Stimulated activated CD8-positive, alpha-beta memory T cell treated with anti-CD3 and anti-CD28 coated beads, Interleukin-7, amount 100 ng/mL, for 1 hour (primary cell): Measurements from ENCODE around the gene CDC5L.

Experiments
- DNase-seq, 2 donors: peaks; one replicate each; pipeline ENCODE4 v3.0.0-alpha.2; 2020; ENCODE audit warnings: low read depth in 2 of 2

The CDC5L gene

DNA sequence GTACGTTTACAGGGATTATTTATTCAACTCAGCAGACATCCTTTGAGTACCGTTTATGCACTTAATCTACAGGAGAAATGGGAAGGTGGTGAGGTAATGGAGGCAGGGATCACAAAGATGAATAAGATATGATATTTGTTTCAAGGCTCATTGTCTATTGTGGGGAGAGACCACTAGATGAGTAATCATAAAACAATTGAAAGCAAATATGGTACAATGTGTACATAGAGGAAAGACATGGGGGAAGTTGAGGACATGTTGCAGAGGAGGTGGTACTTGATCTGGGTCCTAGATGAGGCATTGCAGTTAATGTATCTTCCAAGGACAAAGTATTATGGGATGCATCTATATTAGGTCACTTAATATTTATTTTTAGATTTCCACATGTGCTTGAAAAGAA, 13.7 kb upstream of the CDC5L start:
- no peak for DNase-seq

DNA sequence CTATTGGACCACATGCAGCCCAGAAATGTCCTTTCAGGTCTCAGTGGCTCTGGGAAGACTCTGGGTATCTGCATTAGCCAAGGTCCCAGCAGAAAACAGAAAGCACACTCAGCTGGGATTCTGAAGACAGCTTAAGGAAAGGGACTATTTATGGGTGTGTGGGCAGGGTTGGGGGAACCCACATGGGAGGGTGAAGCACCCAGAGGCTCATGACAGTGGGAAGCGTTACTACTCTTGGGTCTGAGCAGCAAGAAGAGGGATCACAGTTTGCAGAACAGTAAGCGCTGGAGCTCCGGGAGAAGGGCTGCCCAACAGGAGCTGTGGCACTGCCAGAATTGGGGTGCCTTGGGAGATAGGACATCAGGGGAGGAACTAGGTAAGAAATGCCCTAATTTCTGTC, 12.4 kb upstream of the CDC5L start:
- DNase-seq, result no peak

DNA sequence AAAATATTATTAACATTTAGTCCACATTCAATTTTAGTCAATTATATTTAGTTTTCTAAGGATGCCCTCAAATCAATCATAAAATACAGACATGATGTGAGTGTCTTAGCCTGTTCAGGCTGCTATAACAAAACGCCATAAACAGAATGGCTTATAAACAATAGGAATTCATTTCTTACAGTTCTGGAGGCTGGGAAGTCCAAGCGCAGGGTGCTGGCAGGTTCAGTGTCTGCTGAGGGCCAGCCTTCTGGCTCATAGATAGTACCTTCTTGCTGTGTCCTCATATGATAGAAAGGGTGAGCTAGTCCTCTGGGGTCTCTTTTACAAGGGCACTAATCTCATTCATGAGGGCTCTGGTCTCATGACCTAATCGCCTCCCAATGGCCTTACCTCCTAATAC, 10.0 kb upstream of the CDC5L start:
- DNase-seq, result no peak

DNA sequence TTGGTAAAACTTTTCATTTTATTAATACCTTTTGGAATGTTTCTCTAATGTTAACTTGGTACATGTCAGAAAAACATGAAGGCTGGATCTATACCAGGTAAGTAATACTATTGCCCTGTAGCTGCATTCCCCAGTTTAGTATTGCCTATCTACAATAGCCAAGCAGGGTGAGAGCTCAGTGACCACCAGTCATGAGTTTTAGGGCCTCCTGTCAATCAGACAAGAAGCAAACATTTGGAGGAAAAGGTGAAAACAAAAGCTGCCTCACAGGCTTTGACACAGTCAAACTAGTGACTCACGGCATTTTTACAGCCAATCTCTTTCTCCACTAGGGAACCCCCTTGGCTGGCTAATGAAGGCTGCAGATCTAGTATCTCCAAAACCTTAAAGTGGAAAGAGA, 9.5 kb upstream of the CDC5L start:
- no peak for DNase-seq

GRCh38 chr6:44381739-44382138, 5.8 kb upstream of the CDC5L start:
- no peak for DNase-seq

DNA sequence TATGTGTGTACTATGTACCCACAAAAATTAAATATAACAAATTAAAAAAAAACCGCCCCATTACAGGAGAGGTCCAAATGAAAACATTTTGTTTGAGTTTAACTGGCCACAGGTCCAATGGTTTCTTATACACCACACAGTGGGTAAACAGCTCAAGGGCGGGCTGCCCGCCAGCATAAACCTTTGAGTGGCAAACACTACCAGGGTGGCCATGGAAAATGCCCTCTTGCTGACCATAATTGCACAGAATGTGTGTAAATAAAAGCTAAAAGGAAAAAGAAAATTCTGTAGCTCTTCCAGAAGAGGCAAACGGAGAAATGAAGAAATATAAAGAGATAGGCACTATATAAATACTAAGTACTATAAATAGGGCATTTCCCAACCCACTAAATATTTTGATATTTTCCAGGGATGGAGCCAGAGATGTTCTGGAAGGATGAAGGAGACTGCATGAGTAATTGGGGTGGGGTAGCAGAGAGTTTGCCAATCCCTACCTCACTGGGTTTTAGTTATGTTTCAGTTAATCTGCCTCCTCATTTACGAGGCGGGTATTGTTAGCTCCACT, 1.1 kb upstream of the CDC5L start:
- DNase-seq, result no peak

GRCh38 chr6:44386929-44387345, 569 bp upstream of the CDC5L start:
- DNase-seq, result no peak

DNA sequence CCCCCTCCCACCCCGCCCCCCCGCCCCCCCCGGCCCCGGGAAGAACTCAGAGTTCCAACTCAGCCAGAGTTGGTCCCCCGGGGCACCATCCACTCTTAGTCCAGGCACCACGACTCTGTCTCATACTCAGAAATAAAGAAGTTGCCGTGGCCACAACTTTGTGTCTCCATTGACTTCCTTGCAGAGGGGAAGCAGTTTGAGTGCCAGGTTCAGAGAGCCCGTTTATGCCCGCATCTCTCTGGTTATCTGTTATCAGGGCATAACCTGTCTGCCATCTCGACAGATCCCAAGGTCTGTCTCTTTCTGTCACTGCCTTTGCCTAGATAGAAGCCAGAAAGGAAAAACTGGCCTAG, 605 bp downstream of the CDC5L start:
- DNase-seq, result no peak

GRCh38 chr6:44388887-44389286, 1.4 kb downstream of the CDC5L start:
- no peak for DNase-seq

DNA sequence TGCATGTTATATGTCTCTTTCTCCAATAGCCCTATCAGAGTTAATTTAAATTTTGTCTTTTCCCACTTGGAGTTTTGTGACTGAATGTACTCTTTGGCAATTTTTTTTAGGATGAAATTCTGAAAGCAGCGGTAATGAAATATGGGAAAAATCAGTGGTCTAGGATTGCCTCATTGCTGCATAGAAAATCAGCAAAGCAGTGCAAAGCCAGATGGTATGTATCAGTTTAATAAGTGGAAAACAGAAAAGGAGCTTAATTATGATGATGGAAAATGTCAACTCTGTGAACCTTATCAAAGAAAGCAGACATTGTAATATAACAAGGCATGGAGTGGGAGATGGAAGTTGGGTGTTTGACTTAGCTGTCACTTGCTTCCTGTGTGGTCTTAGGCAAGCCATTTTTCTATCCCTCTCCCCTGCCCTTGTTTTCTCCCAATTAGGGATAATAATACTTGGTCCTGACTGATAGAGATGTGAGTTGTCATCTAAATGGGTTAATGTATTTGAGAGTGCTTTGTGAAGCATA, 2.7 kb downstream of the CDC5L start:
- DNase-seq, result no peak

- no peak for DNase-seq
Measured at GRCh38 chr6:44395501-44395900, 8.0 kb downstream of the CDC5L start.

DNA sequence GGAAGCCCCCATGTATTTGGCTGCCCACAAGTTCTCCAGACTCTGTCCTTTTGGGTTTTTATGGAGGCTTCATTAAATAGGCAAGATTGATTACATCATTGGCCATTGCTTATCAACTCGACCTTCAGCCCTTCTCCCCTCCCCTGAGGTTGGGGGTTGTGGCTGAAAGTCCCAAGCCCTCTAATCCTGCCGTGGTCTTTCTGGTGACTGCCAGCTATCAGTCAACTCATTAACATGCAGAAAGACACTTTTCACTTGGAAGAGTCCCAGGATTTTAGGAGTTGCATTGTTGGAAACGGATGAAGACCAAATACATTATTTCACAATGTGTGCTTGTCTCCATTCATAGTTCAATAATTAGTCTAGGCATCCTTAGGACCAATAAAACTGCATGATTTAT, 9.5 kb downstream of the CDC5L start:
- no peak for DNase-seq

- DNase-seq, result no peak
Measured at GRCh38 chr6:44397424-44398164, 10.1 kb downstream of the CDC5L start.

DNA sequence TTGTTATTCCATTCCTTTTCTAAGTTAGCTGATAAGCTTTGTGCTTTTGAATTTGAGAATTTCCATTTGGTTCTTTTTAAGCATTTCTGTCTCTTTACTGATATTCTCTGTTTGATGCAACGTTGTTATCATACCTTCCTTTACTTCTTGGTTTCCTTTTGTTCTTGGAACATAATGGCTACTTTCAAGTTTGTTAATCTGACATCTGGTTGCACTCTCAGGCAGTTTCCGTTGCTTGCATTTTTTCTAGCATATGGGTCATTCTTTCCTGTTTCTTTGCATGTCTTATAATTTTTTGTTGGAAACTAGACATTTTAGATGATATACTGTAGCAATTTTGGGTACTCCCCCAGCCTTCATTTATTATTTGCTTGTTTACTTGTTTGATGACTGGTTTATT, 12.5 kb downstream of the CDC5L start:
- DNase-seq, result no peak

DNA sequence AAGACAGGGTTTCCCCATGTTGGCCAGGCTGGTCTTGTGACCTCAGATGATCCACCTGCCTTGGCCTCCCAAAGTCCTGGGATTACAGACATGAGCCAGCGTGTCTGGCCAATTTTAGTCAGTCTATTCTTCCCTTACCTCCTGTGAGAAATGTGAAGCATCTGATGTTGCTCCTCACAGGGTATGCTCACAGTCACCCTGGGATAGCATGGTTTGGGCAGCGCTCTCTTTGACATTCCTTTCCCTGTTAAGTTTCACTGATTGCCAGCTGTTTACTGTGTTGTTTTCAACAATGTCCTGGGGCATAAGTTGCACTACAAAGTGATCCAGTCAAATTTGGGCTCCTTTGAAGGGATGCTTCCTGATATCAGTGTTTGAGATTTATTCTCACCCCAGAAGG, 13.1 kb downstream of the CDC5L start:
- DNase-seq, result no peak

DNA sequence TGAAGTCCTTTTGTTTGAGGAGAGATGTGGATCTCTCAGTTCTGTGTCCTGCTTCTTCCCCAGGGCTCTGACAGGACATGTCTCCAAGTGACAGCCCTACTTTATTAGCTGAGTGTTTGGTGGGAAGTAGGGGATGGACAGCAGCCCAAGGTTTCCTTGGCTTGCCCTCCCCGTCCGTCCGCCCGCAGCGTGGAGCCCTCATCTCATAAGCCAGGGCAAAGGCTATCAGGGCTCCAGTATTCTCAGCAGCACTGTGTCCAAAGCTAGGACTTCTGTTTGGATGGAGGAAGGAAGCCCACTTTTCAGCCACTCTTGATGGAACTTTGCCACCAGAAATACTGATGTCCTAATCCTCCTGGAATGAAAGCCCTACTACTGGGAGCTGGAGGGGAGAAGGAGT, 13.6 kb downstream of the CDC5L start:
- DNase-seq, result no peak

GRCh38 chr6:44404022-44404714, 16.7 kb downstream of the CDC5L start:
- DNase-seq, result no peak

GRCh38 chr6:44404715-44405099, 17.2 kb downstream of the CDC5L start:
- DNase-seq, result no peak

- DNase-seq, result no peak
Measured at GRCh38 chr6:44407951-44408670, 20.6 kb downstream of the CDC5L start.

DNA sequence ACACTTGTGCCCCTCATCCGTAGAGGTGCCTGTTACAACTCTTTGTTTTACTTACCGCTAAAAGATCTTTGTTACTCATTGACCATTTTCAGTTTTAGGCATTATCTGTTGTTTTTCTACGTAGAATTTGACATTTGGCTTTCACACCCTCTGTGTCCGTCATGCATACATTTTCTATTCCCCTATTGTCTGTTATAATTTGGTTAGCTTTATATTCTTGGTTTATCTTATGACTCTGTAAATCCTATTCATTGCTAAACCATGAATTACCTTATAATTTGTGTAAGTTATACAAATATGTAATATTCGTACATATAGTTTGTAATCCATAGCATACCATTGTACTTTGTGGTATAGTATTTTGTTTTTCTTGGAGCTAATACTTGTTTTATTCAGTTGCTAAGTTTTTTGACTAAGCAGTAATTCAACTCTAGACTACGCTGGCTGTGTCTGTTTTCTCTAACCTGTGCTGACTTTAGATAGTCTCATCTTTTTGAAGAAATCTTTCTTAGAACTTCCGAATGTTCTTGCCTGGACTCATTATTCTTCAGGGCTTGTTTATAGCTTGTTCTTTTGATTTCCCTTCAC, 21.8 kb downstream of the CDC5L start:
- DNase-seq, result no peak

DNA sequence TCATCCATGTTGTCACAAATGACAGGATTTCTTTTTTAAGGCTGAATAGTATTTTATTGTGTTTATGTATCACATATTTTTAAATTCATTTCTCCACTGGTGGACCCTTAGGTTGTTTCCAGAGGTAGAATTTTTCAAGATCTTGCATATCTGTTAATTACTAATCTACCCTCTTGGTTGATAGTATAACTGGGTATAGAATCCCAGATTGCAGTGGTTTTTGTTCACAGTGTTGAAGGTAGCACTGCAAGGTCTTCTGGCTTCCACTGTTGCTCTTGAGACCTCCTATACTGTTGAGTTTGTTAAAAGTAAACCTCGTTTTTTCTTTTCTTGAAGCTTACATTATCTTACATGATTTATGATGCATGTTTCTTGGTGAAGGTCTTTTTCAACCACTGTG, 22.9 kb downstream of the CDC5L start:
- DNase-seq, result no peak

- no peak for DNase-seq
Measured at GRCh38 chr6:44411141-44411540, 23.6 kb downstream of the CDC5L start.
